GM10847 (cell line): Measurements from ENCODE around the gene SERAC1.

ENCODE experiments used
- POLR2A ChIP-seq: IDR thresholded peaks from 2 replicates; pipeline ENCODE4 v1.6.1; 2011; ENCODE audit not compliant: insufficient read length; ENCODE audit errors: extremely low read depth

The SERAC1 gene

GRCh38 chr6:158069800-158070195, 98.3 kb downstream of the SERAC1 start:
- no peak for TF ChIP-seq POLR2A

GRCh38 chr6:158068893-158069799, 98.9 kb downstream of the SERAC1 start:
- TF ChIP-seq POLR2A, result no peak

GRCh38 chr6:158068156-158068892, 99.7 kb downstream of the SERAC1 start:
- no peak for TF ChIP-seq POLR2A

- no peak for TF ChIP-seq POLR2A
Observed at GRCh38 chr6:158067436-158068015, 100.5 kb downstream of the SERAC1 start.

GRCh38 chr6:158066136-158066781, 101.8 kb downstream of the SERAC1 start:
- TF ChIP-seq POLR2A, result no peak

GRCh38 chr6:158064725-158065251, 103.3 kb downstream of the SERAC1 start:
- TF ChIP-seq POLR2A, result no peak

GRCh38 chr6:158063736-158064135, 104.3 kb downstream of the SERAC1 start:
- no peak for TF ChIP-seq POLR2A

GRCh38 chr6:158061709-158062461, 106.2 kb downstream of the SERAC1 start:
- no peak for TF ChIP-seq POLR2A

- TF ChIP-seq POLR2A, result no peak
Observed at GRCh38 chr6:158061361-158061708, 106.7 kb downstream of the SERAC1 start.

- TF ChIP-seq POLR2A, result no peak
Observed at GRCh38 chr6:158060455-158061360, 107.4 kb downstream of the SERAC1 start.
